ENCODE measurements around the gene TRIO.
A peak's percentile ranks its signal among the peaks of the same experiment; 100 is the strongest.
"Not testable (repeated sequence)": the region's sequence is repeated elsewhere in the genome, so short reads cannot be mapped to it uniquely, and the experiment has no call there.

TRIO gene

GRCh38 chr5:14429101-14430050 is 286.2 kb downstream of the TRIO start:
- Mint-ChIP-seq H3K27ac (no peak overlapping the region), H3K4me3 (no peak overlapping the region), H3K36me3 (ENCODE audit: low read depth) (no peaks in the 10 kb centered on the region), H3K9me3 (no peaks in the 10 kb centered on the region), H3K4me1 (ENCODE audit: low read depth) (peaks cover 8% of the 10 kb centered on the region), H3K27me3 (ENCODE audit: low read depth) (no peaks in the 10 kb centered on the region)
- DNase-seq (ENCODE audit: low spot score) = no peak

- Mint-ChIP-seq H3K27ac (no peak overlapping the region), H3K36me3 (ENCODE audit: low read depth) (no peaks in the 10 kb centered on the region), H3K4me1 (ENCODE audit: low read depth) (peaks cover 7% of the 10 kb centered on the region), H3K27me3 (ENCODE audit: low read depth) (no peaks in the 10 kb centered on the region), H3K4me3 (no peak overlapping the region), H3K9me3 (no peaks in the 10 kb centered on the region)
- no peak for DNase-seq (ENCODE audit: low spot score)
These were observed 288.4 kb downstream of the TRIO start for GRCh38 chr5:14431534-14431933.

- Mint-ChIP-seq H3K27ac (no peak overlapping the region), H3K36me3 (ENCODE audit: low read depth) (no peaks in the 10 kb centered on the region)
These were observed 289.9 kb downstream of the TRIO start for GRCh38 chr5:14432931-14433589.

GRCh38 chr5:14435481-14435880 is 292.3 kb downstream of the TRIO start:
- Mint-ChIP-seq H3K9me3 (no peaks in the 10 kb centered on the region), H3K4me3 (no peak overlapping the region), H3K4me1 (ENCODE audit: low read depth) (peaks cover 27% of the 10 kb centered on the region), H3K36me3 (ENCODE audit: low read depth) (no peaks in the 10 kb centered on the region), H3K27ac (no peak overlapping the region), H3K27me3 (ENCODE audit: low read depth) (no peaks in the 10 kb centered on the region)
- DNase-seq (ENCODE audit: low spot score) = no peak

More at GRCh38 chr5:14432931-14433589, 289.9 kb downstream of the TRIO start:
- Mint-ChIP-seq H3K4me1 (ENCODE audit: low read depth) (peaks cover 19% of the 10 kb centered on the region), H3K4me3 (no peak overlapping the region), H3K9me3 (no peaks in the 10 kb centered on the region), H3K27me3 (ENCODE audit: low read depth) (no peaks in the 10 kb centered on the region)
- DNase-seq (ENCODE audit: low spot score) = no peak

GRCh38 chr5:14436122-14436521 is 293.0 kb downstream of the TRIO start:
- H3K27ac Mint-ChIP-seq; H3K4me3 Mint-ChIP-seq; H3K27me3 Mint-ChIP-seq (ENCODE audit: low read depth); H3K36me3 Mint-ChIP-seq (ENCODE audit: low read depth); H3K9me3 Mint-ChIP-seq; DNase-seq (ENCODE audit: low spot score): not testable (repeated sequence)
- H3K4me1 Mint-ChIP-seq (ENCODE audit: low read depth) = peaks cover 27% of the 10 kb centered on the region

GRCh38 chr5:14436801-14437542 is 293.8 kb downstream of the TRIO start:
- peak overlapping the region; percentile 56 for H3K27ac Mint-ChIP-seq
- no peak for DNase-seq (ENCODE audit: low spot score)
- no peak overlapping the region for H3K4me3 Mint-ChIP-seq
- H3K36me3 Mint-ChIP-seq (ENCODE audit: low read depth) = no peaks in the 10 kb centered on the region
- no peaks in the 10 kb centered on the region for H3K27me3 Mint-ChIP-seq (ENCODE audit: low read depth)
- H3K9me3 Mint-ChIP-seq = no peaks in the 10 kb centered on the region
- H3K4me1 Mint-ChIP-seq (ENCODE audit: low read depth) = peaks cover 27% of the 10 kb centered on the region

- H3K4me1 Mint-ChIP-seq (ENCODE audit: low read depth) = peaks cover 25% of the 10 kb centered on the region
- peak overlapping the region; percentile 27 for H3K4me3 Mint-ChIP-seq
- DNase-seq (ENCODE audit: low spot score) = no peak
- no peaks in the 10 kb centered on the region for H3K36me3 Mint-ChIP-seq (ENCODE audit: low read depth)
- peaks cover 3% of the 10 kb centered on the region for H3K27me3 Mint-ChIP-seq (ENCODE audit: low read depth)
- H3K27ac Mint-ChIP-seq = peak overlapping the region; percentile 76
- no peaks in the 10 kb centered on the region for H3K9me3 Mint-ChIP-seq
These were observed 295.1 kb downstream of the TRIO start for GRCh38 chr5:14438195-14438606.

GRCh38 chr5:14439087-14439871 is 296.1 kb downstream of the TRIO start:
- H3K27me3 Mint-ChIP-seq (ENCODE audit: low read depth) = peaks cover 3% of the 10 kb centered on the region
- H3K36me3 Mint-ChIP-seq (ENCODE audit: low read depth) = no peaks in the 10 kb centered on the region
- no peak overlapping the region for H3K27ac Mint-ChIP-seq
- no peak for DNase-seq (ENCODE audit: low spot score)
- H3K4me3 Mint-ChIP-seq = no peak overlapping the region
- H3K9me3 Mint-ChIP-seq = no peaks in the 10 kb centered on the region
- peaks cover 25% of the 10 kb centered on the region for H3K4me1 Mint-ChIP-seq (ENCODE audit: low read depth)

- no peak overlapping the region for H3K27ac Mint-ChIP-seq
- H3K9me3 Mint-ChIP-seq = no peaks in the 10 kb centered on the region
- no peak for DNase-seq (ENCODE audit: low spot score)
- peaks cover 3% of the 10 kb centered on the region for H3K27me3 Mint-ChIP-seq (ENCODE audit: low read depth)
- no peaks in the 10 kb centered on the region for H3K36me3 Mint-ChIP-seq (ENCODE audit: low read depth)
- peaks cover 25% of the 10 kb centered on the region for H3K4me1 Mint-ChIP-seq (ENCODE audit: low read depth)
- H3K4me3 Mint-ChIP-seq = no peak overlapping the region
These were observed 297.1 kb downstream of the TRIO start for GRCh38 chr5:14440223-14440581.

- Mint-ChIP-seq H3K27me3 (ENCODE audit: low read depth) (peaks cover 3% of the 10 kb centered on the region), H3K36me3 (ENCODE audit: low read depth) (no peaks in the 10 kb centered on the region), H3K27ac (no peak overlapping the region), H3K4me1 (ENCODE audit: low read depth) (peaks cover 25% of the 10 kb centered on the region), H3K4me3 (no peak overlapping the region), H3K9me3 (no peaks in the 10 kb centered on the region)
- no peak for DNase-seq (ENCODE audit: low spot score)
These were observed 297.7 kb downstream of the TRIO start for GRCh38 chr5:14440582-14441431.

GRCh38 chr5:14441641-14442040 is 298.5 kb downstream of the TRIO start:
- Mint-ChIP-seq H3K36me3 (ENCODE audit: low read depth) (no peaks in the 10 kb centered on the region), H3K27me3 (ENCODE audit: low read depth) (peaks cover 3% of the 10 kb centered on the region), H3K4me1 (ENCODE audit: low read depth) (peaks cover 20% of the 10 kb centered on the region), H3K27ac (no peak overlapping the region), H3K4me3 (no peak overlapping the region), H3K9me3 (no peaks in the 10 kb centered on the region)
- DNase-seq (ENCODE audit: low spot score) = no peak

- H3K27me3 Mint-ChIP-seq (ENCODE audit: low read depth) = peaks cover 3% of the 10 kb centered on the region
- H3K36me3 Mint-ChIP-seq (ENCODE audit: low read depth) = no peaks in the 10 kb centered on the region
- DNase-seq (ENCODE audit: low spot score) = no peak
- H3K27ac Mint-ChIP-seq = no peak overlapping the region
- H3K9me3 Mint-ChIP-seq = no peaks in the 10 kb centered on the region
- H3K4me3 Mint-ChIP-seq = no peak overlapping the region
- peaks cover 13% of the 10 kb centered on the region for H3K4me1 Mint-ChIP-seq (ENCODE audit: low read depth)
These were observed 299.4 kb downstream of the TRIO start for GRCh38 chr5:14442536-14442935.

GRCh38 chr5:14443671-14444093 is 300.5 kb downstream of the TRIO start:
- H3K4me1 Mint-ChIP-seq (ENCODE audit: low read depth) = peaks cover 2% of the 10 kb centered on the region
- no peak overlapping the region for H3K27ac Mint-ChIP-seq
- peaks cover 3% of the 10 kb centered on the region for H3K27me3 Mint-ChIP-seq (ENCODE audit: low read depth)
- H3K4me3 Mint-ChIP-seq = no peak overlapping the region
- H3K36me3 Mint-ChIP-seq (ENCODE audit: low read depth) = no peaks in the 10 kb centered on the region
- no peaks in the 10 kb centered on the region for H3K9me3 Mint-ChIP-seq
- no peak for DNase-seq (ENCODE audit: low spot score)

All from T-helper 2 cell treated with Interferon-gamma antibody and Interleukin-4, amounts not matched to agents 5 μg/mL and 100 μg/mL, for 36 hours (primary cell).